Esophagus muscularis mucosa (tissue), 3 donors: ENCODE results near the gene DMAP1.

ENCODE experiments used
- CTCF ChIP-seq, 3 experiments: fragments of 200-600 bp in 2 of 3; fragments of 450-650 bp in 1 of 3; sonication (generic) in 2 of 3; IDR thresholded peaks; one replicate each; pipeline ENCODE4 v1.5.1; 2017 to 2019; ENCODE audit warnings: antibody characterized with exemption in 3 of 3, mild to moderate bottlenecking in 2 of 3, moderate library complexity in 1 of 3
- POLR2A ChIP-seq: fragments of 450-650 bp; IDR thresholded peaks from one replicate; pipeline ENCODE4 v1.6.1; 2017; ENCODE audit warnings: antibody characterized with exemption, moderate library complexity, mild to moderate bottlenecking, low read depth
- POLR2AphosphoS5 ChIP-seq, 2 donors: sonication (generic); formaldehyde crosslinking; IDR thresholded peaks; one replicate each; pipeline ENCODE4 v1.6.1; 2017; ENCODE audit warnings: antibody characterized with exemption in 2 of 2

- TF ChIP-seq POLR2AphosphoS5 (IDR thresholded peaks at IDR 0.05) (no peak), CTCF (IDR thresholded peaks at IDR 0.05) (no peak), POLR2A (no peak)
Measured at GRCh38 chr1:44262816-44263567, 49.7 kb downstream of the DMAP1 start.
